MM.1S (cell line): ENCODE results near the gene POU2AF3.

ENCODE experiments used
- EZH2phosphoT487 ChIP-seq: fragments of 300-600 bp; sonication (generic); IDR thresholded peaks from 2 replicates; pipeline ENCODE4 v1.6.1; 2018; ENCODE audit warnings: antibody characterized with exemption, low read length
- TF ChIP-seq, protein P1 (sequence below): fragments of 300-600 bp; sonication (generic); IDR thresholded peaks from 2 replicates; pipeline ENCODE4 v1.5.1; 2016; ENCODE audit warnings: antibody characterized with exemption, low read length, mixed read lengths

DNA sequence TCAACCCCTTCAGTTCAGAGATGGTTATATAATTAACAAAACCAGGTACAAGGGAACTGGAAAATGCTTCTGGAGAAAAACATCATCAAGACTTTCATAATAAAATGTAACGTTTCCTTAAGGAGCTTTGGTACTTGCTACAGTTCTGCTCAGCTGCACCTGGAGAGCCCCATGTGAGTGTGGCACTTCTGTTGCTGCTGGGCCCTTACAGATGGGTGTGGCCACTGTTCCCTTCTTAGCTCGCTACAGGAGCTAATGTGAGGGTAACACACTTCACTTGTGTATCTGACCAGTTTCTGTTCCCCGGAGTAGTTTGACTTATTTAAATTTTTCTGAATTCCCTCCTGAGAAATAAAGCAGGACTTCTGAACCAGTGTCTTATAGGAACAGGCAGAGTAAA is 4.0 kb downstream of the POU2AF3 start:
- TF ChIP-seq, protein P1, sequence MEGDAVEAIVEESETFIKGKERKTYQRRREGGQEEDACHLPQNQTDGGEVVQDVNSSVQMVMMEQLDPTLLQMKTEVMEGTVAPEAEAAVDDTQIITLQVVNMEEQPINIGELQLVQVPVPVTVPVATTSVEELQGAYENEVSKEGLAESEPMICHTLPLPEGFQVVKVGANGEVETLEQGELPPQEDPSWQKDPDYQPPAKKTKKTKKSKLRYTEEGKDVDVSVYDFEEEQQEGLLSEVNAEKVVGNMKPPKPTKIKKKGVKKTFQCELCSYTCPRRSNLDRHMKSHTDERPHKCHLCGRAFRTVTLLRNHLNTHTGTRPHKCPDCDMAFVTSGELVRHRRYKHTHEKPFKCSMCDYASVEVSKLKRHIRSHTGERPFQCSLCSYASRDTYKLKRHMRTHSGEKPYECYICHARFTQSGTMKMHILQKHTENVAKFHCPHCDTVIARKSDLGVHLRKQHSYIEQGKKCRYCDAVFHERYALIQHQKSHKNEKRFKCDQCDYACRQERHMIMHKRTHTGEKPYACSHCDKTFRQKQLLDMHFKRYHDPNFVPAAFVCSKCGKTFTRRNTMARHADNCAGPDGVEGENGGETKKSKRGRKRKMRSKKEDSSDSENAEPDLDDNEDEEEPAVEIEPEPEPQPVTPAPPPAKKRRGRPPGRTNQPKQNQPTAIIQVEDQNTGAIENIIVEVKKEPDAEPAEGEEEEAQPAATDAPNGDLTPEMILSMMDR = no peak
- no peak for TF ChIP-seq EZH2phosphoT487
